Kidney (tissue), 14 donors: ENCODE measurements around the gene ITPKB. TPM values are rescaled to one million over a fixed set of nuclear protein-coding genes. Genes with fewer than 3 reads are reported as not detected.

Experiments used
- DNase-seq, 5 donors: peaks; one replicate each; pipeline ENCODE4 v3.0.0-alpha.2; 2013 to 2020
- FAIRE-seq: peaks from 2 replicates; lab custom pipeline; 2012; peaks lifted over from hg19 to GRCh38; lab: Jason Lieb, UNC
- H3K27ac ChIP-seq, 2 donors: one replicate each; pipeline ENCODE4 v1.7.0; 2013; ENCODE audit warnings: low read depth in 2 of 2, low read length in 2 of 2, inconsistent platforms in 1 of 2
- H3K27me3 ChIP-seq: one replicate; pipeline ENCODE4 v1.7.1; 2013; ENCODE audit warnings: low read length, inconsistent platforms; ENCODE audit not compliant: control insufficient read depth, insufficient read depth
- H3K36me3 ChIP-seq, 3 donors: one replicate each; pipeline versions ENCODE4 v1.7.0 to v1.7.1; 2013; ENCODE audit warnings: low read length in 3 of 3, control low read depth in 1 of 3, inconsistent platforms in 1 of 3; ENCODE audit not compliant: insufficient read depth in 3 of 3, control insufficient read depth in 2 of 3
- H3K4me1 ChIP-seq, 3 donors: one replicate each; pipeline versions ENCODE4 v1.7.0 to v1.7.1; 2013; ENCODE audit warnings: low read length in 3 of 3, inconsistent platforms in 1 of 3, low read depth in 1 of 3; ENCODE audit not compliant: control insufficient read depth in 2 of 3, insufficient read depth in 2 of 3
- H3K4me3 ChIP-seq, 3 donors: one replicate each; pipeline versions ENCODE4 v1.7.0 to v1.8.1; 2013; ENCODE audit warnings: low read length in 3 of 3, control low read depth in 1 of 3, inconsistent platforms in 1 of 3
- H3K9ac ChIP-seq, 3 donors: one replicate each; pipeline versions ENCODE4 v1.7.0 to v1.7.1; 2013; ENCODE audit warnings: low read length in 3 of 3, control low read depth in 1 of 3, inconsistent platforms in 1 of 3
- H3K9me3 ChIP-seq, 3 donors: one replicate each; pipeline versions ENCODE4 v1.7.0 to v1.7.1; 2013; ENCODE audit warnings: low read length in 3 of 3, control low read depth in 1 of 3, inconsistent platforms in 1 of 3; ENCODE audit not compliant: control insufficient read depth in 2 of 3, insufficient read depth in 1 of 3
- CTCF ChIP-seq: IDR thresholded peaks from 3 replicates; pipeline ENCODE4 v1.5.1; 2012; ENCODE audit warnings: mild to moderate bottlenecking, moderate library complexity, borderline replicate concordance; ENCODE audit not compliant: insufficient read depth; ENCODE audit errors: extremely low read depth
- intact Hi-C: fragments of 100-400 bp; cut with DNase I; formaldehyde crosslinking; loops from one replicate; pipeline ENCODE4 v1.11.1; 2022
- polyA plus RNA-seq: library from polyadenylated mRNA; stranded (reverse); fragments of 350-450 nt; fragmentation: Illumina TruSeq; extraction: RNeasy Lipid Tissue Mini Kit (QIAGEN cat#74804); gene quantifications from one replicate; pipeline ENCODE4 v1.2.3, GENCODE V29; 2014; ENCODE audit warnings: low read depth, low replicate concordance; ENCODE audit not compliant: insufficient read depth
- total RNA-seq: library from RNA; stranded (reverse); fragmentation: NEBNext Ultra II Directional; extraction: Animal tissue kit (Norgen Biotek cat#: 25700); gene quantifications from one replicate; pipeline ENCODE4 v1.2.1, GENCODE V29; 2021
- donor health status: control.
- donor health status: control.
- donor health status: control.
- donor health status: control.
- donor health status: control.
- donor health status: DM: yes; HTN: yes; CAD: no.
- donor health status: Normal renal cell carcinoma (clear cell type).

The ITPKB gene
- total and polyA plus RNA-seq, 2 donors from 2014 or later = 20.2 to 39.3 TPM

DNA sequence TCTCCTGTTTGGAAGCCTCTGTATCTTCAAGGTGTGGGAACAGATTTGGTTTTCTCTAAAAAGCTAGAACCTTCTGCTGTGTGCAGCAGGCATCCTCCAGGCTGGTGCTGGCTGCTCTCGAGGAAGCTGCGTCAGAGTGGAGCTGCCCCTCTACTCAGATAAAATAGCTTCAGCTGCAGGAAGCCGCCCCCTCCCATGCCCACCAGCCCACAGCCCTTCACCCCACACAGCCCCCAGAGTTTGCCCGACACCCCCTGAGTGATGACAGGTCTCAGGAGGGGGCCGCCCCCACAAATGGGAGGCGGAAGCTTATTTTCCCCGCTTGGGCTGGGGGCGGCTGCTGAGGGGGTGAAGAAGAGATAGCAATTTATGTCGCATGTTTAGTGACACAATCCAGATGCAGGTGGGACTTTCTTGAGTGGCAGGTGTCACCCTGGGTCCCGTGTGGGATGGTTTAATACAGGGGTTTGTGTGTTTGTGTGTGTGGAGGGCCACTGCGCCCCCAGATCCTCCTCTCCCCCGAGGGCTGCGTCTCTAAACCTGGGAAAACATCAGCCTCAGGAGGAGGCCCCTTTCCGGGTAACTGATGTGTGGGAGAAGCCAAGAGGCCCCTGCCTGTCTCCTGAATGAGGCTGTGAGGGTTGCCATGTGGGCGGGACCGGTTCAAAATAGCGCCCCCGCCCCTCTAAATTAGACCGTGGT lies 135.1 kb downstream of the ITPKB start:
- Histone ChIP-seq H3K27ac (no peak overlapping the region), H3K4me1 (peaks cover 0 to 3% (median 0%) of the 10 kb centered on the region in 3 donors), H3K9ac (no peak overlapping the region), H3K36me3 (no peaks in the 10 kb centered on the region), H3K4me3 (no peak overlapping the region), H3K27me3 (no peaks in the 10 kb centered on the region), H3K9me3 (no peaks in the 10 kb centered on the region)
- TF ChIP-seq CTCF = no peak
- intact Hi-C loops = no loop called here
- peak in 4 of 5 donors; percentile 19 to 39 (median 22) for DNase-seq
- FAIRE-seq = no peak

DNA sequence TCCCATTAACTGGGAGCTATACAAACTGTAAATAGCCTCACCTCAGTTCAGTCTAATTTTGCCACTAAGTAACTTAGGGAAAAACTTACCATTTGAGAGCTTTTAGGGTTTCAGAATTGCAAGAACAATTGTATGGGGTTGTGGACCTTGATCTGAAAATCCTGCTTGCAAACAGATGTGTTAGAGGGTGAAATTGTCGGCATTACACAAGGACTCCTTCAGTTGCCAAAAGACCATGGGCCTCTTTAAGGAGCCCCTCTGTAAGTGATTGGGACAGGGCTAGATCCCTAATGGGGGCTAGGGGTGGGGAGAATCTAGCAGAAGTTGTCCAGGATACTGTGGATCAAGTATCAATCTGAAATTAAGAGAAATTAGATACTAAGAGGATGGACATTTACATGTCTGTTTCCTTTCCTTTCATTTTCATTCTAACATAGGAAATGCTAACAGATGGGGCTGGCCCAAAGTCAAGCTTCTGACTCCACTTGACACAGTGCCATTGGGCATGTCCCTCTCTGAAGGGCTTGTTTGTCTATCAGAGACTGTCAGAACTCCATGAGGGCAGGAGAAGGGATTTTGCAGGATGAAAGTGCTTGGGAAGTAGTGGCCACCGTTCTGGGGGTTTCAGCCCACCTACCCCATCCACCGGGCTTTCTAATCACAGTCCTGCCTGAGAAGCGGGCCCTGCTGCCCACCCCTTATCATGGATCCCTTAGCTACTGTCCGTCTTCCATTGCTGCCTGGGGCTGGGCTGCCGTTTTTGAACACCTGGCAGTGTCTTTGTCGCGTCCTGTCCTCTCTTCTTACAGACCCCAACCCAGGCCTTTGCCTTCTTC lies 135.8 kb downstream of the ITPKB start:
- H3K36me3 ChIP-seq = no peaks in the 10 kb centered on the region
- no peaks in the 10 kb centered on the region for H3K9me3 ChIP-seq
- TF ChIP-seq CTCF = no peak
- no peak for FAIRE-seq
- intact Hi-C loops = no loop called here
- H3K27ac ChIP-seq = peak overlapping the region in 1 of 2 donors; percentile 65
- no peaks in the 10 kb centered on the region for H3K27me3 ChIP-seq
- no peak overlapping the region for H3K9ac ChIP-seq
- peak in 1 of 5 donors; percentile 54 for DNase-seq
- peak overlapping the region in 1 of 3 donors; percentile 26 for H3K4me3 ChIP-seq
- peaks cover 0 to 3% (median 0%) of the 10 kb centered on the region in 3 donors for H3K4me1 ChIP-seq

DNA sequence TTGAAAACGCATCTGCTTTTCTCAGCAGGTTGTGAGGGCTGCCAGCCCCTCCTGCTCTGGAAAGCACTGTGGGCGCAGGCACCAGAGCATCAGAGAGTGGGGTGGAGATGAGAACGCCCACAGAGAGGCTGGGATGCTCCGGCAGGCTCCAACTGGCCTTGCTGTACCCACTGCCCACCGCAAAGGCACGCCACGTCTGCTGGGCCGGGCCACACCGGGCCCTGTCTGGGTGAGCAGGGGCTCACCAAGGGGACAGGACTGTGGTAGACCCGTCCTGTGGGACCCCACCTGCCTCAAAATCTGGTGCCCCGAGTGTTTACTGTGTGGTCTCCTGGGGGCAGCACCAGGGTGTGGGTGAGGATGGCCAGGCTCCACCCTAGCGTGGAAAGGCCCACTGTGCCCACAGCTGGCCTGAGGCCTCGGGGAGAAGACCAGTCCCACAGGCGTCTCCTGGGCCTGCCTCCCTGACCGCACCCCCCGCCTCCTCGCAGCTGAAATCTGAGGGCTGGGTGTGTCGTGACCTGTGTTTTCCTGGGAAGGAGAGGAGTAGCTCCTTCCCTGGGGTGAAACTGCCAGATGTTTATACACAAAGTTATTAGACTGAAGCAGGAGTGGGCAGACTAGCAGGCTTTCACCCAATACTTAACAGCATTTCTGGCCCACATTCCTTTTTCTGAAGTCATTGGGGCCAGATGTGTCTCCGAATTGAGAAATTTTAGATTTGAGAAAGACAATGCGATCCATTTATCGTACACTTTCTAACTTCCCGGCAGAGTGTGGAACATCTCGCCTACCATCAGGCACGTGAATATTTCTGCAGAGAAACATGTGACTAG lies 136.7 kb downstream of the ITPKB start:
- Histone ChIP-seq H3K36me3 (no peaks in the 10 kb centered on the region), H3K27ac (peak overlapping the region in 1 of 2 donors; percentile 65), H3K9ac (no peak overlapping the region), H3K9me3 (no peaks in the 10 kb centered on the region), H3K4me3 (no peak overlapping the region), H3K27me3 (no peaks in the 10 kb centered on the region), H3K4me1 (peaks cover 0 to 3% (median 0%) of the 10 kb centered on the region in 3 donors)
- TF ChIP-seq CTCF = no peak
- peak in 2 of 5 donors; percentile 42 to 73 for DNase-seq
- no peak for FAIRE-seq
- intact Hi-C loops = no loop called here
